Transverse colon (tissue), 3 donors: Measurements from ENCODE around the gene NDUFS6.

Experiments
- CTCF ChIP-seq, 5 experiments: fragments of 200-600 bp in 3 of 5; fragments of 450-650 bp in 2 of 5; sonication (generic) in 3 of 5; IDR thresholded peaks; 1 replicate in 2 of 5; 2 replicates in 3 of 5; pipeline ENCODE4 v1.5.1; 2016 to 2017; ENCODE audit warnings: antibody characterized with exemption in 5 of 5, inconsistent platforms in 3 of 5, mild to moderate bottlenecking in 2 of 5, moderate library complexity in 1 of 5
- POLR2A ChIP-seq: fragments of 450-650 bp; IDR thresholded peaks from one replicate; pipeline ENCODE4 v1.6.1; 2016; ENCODE audit warnings: antibody characterized with exemption, mild to moderate bottlenecking, moderate library complexity

DNA sequence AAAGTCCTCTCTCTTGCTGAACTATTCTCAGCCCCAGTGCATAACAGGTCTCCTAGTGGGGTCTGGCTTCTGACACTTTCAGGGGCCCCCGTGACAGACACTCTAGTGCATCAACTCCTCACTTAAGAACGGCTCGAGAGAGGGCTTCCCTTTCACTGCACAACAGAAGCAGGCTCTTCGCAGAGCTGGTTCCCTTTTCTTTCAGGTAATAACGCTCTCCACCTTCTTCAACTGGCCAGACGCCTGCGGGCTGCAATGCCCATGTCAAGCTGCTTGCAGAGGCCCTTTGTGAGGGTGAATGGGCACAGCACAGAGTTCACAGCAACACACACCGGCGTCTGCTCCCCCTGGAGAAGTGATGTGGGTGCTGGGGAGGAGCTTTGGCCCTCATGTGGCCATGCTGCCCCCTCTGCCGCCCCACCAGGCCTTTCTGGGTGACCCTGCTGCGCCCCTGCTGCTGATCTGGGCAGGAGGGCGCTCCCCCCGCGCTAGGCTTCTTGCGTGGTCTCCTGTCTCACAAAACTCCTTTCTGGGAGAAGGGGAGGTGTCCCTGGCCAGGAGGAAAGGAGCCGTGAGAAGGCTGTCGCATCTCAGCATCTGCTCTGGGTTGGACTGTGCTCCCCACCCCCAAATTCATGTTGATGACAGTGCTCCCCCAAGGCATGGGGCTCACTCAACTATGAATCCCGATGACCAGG lies 4.0 kb upstream of the NDUFS6 start:
- no peak for TF ChIP-seq POLR2A
- no peak for TF ChIP-seq CTCF (IDR thresholded peaks at IDR 0.05)
